Fibroblast of the conjunctiva (primary cell): ENCODE measurements around the gene OTC.

Experiments used
- DNase-seq: peaks from one replicate; pipeline ENCODE4 v3.0.0-alpha.2; 2010; ENCODE audit warnings: low read depth

Gene OTC

GRCh38 chrX:38352362-38352761 is at the start of gene OTC:
Gene OTC (plus strand): TSS chrX:38352604. CDS start chrX:38352697, 93 bp downstream.
- no peak for DNase-seq

GRCh38 chrX:38304010-38304409 is 48.4 kb upstream of the OTC start:
- no peak for DNase-seq

- peak; percentile 40 for DNase-seq
These were observed 46.4 kb upstream of the OTC start for GRCh38 chrX:38305971-38306370.

GRCh38 chrX:38311743-38312142 is 40.7 kb upstream of the OTC start:
- no peak for DNase-seq

- DNase-seq: peak; percentile 13
These were observed 40.0 kb upstream of the OTC start for GRCh38 chrX:38312436-38312835.

- DNase-seq: no peak
These were observed 39.2 kb upstream of the OTC start for GRCh38 chrX:38313190-38313589.

- no peak for DNase-seq
These were observed 37.2 kb upstream of the OTC start for GRCh38 chrX:38315186-38315585.

GRCh38 chrX:38318196-38318595 is 34.2 kb upstream of the OTC start:
- DNase-seq: no peak

GRCh38 chrX:38318606-38319005 is 33.8 kb upstream of the OTC start:
- DNase-seq: no peak

- DNase-seq: no peak
These were observed 31.6 kb upstream of the OTC start for GRCh38 chrX:38320819-38321218.

GRCh38 chrX:38326086-38326485 is 26.3 kb upstream of the OTC start:
- no peak for DNase-seq

GRCh38 chrX:38327007-38327774 is 25.2 kb upstream of the OTC start, which contains the start of gene RPGR:
Gene RPGR (minus strand): TSS chrX:38327509. CDS start chrX:38327367, 142 bp downstream.
- peak; percentile 91 for DNase-seq

GRCh38 chrX:38327775-38328081 is 24.7 kb upstream of the OTC start:
- DNase-seq: no peak

- DNase-seq: no peak
These were observed 19.9 kb upstream of the OTC start for GRCh38 chrX:38332505-38332904.

GRCh38 chrX:38335382-38335781 is 17.0 kb upstream of the OTC start:
- no peak for DNase-seq

- DNase-seq: no peak
These were observed 15.7 kb upstream of the OTC start for GRCh38 chrX:38336538-38337240.

- no peak for DNase-seq
These were observed 11.0 kb upstream of the OTC start for GRCh38 chrX:38341442-38341841.

- no peak for DNase-seq
These were observed 9.3 kb upstream of the OTC start for GRCh38 chrX:38342853-38343778.

- DNase-seq: no peak
These were observed 6.3 kb upstream of the OTC start for GRCh38 chrX:38346150-38346549.

GRCh38 chrX:38347136-38347535 is 5.3 kb upstream of the OTC start:
- DNase-seq: peak; percentile 1

- no peak for DNase-seq
These were observed 1.1 kb upstream of the OTC start for GRCh38 chrX:38351346-38351745.

- DNase-seq: no peak
These were observed 4.0 kb downstream of the OTC start for GRCh38 chrX:38356401-38356800.
